ENCODE data around the gene OR1F1. TPM values are rescaled to one million over a fixed set of nuclear protein-coding genes. Genes with fewer than 3 reads are reported as not detected.

Gene OR1F1
- total RNA-seq, 2 experiments from 2014 or later = not detected

GRCh38 chr16:3223913-3224515 lies 36.0 kb downstream of the OR1F1 start:
- DNase-seq (no peak), ATAC-seq (ENCODE audit: poor library complexity) (no peak)
- Mint-ChIP-seq H3K4me3 (no peak overlapping the region), H3K9me3 (peaks cover 26% of the 10 kb centered on the region), H3K27ac (no peak overlapping the region), H3K36me3 (ENCODE audit: low read depth) (peaks cover 74% of the 10 kb centered on the region), H3K27me3 (no peaks in the 10 kb centered on the region), H3K4me1 (ENCODE audit: low read depth) (no peaks in the 10 kb centered on the region)
- Histone ChIP-seq H3K36me3 (ENCODE audit: insufficient read depth, low read length) (peaks cover 49% of the 10 kb centered on the region), H3K27ac (ENCODE audit: low read depth in 1 of 2, low read length in 2 of 2) (no peak overlapping the region), H3K27me3 (ENCODE audit: control insufficient read depth in 1 of 2, insufficient read depth in 2 of 2, low read length in 2 of 2) (no peaks in the 10 kb centered on the region), H3K9me3 (ENCODE audit: control insufficient read depth in 1 of 2, insufficient read depth in 1 of 2, low read length in 2 of 2) (peaks cover 56 to 70% of the 10 kb centered on the region in 2 experiments), H3K4me3 (ENCODE audit: low read length) (no peak overlapping the region), H3K4me1 (ENCODE audit: insufficient read depth, low read length) (no peaks in the 10 kb centered on the region)
- ChIA-PET POLR2A (interaction anchor here (1.0 to 1.4 kb wide), 3 partner anchors 9 to 66 kb away, joined by 3 read pairs; partner anchors contain the start of gene ZNF263), CTCF (no interaction called here)
- TF ChIP-seq, protein P1, sequence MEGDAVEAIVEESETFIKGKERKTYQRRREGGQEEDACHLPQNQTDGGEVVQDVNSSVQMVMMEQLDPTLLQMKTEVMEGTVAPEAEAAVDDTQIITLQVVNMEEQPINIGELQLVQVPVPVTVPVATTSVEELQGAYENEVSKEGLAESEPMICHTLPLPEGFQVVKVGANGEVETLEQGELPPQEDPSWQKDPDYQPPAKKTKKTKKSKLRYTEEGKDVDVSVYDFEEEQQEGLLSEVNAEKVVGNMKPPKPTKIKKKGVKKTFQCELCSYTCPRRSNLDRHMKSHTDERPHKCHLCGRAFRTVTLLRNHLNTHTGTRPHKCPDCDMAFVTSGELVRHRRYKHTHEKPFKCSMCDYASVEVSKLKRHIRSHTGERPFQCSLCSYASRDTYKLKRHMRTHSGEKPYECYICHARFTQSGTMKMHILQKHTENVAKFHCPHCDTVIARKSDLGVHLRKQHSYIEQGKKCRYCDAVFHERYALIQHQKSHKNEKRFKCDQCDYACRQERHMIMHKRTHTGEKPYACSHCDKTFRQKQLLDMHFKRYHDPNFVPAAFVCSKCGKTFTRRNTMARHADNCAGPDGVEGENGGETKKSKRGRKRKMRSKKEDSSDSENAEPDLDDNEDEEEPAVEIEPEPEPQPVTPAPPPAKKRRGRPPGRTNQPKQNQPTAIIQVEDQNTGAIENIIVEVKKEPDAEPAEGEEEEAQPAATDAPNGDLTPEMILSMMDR (IDR thresholded peaks at IDR 0.05) = no peak
- intact Hi-C loops (cut with DNase I, micrococcal nuclease) = loop anchor here in 1 of 2 experiments (5.0 kb wide), 1 partner anchor 158 kb away; no protein-coding TSS in a partner anchor

DNA sequence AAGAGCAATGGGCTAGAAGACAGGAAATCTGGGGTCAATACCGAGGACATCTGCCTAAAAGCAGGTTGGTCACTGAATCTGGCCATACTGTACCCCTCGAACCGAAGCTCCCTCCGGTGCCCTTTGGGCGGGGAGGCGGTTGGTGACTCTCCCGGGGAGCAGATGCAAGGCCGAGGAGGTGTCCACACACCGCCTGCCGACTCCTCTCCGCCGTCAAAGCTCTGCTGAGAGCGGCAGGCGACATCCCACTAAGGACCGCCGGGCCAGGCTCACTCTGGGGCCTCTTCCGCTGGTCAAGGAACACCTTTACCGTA lies 46.5 kb downstream of the OR1F1 start:
- peak overlapping the region; percentile 94 for H3K27ac Mint-ChIP-seq
- ChIA-PET CTCF (interaction anchor here (1.1 to 1.5 kb wide), 2 partner anchors 70 to 223 kb away, joined by 3 to 5 read pairs; no protein-coding TSS in a partner anchor), POLR2A (interaction anchor here (0.5 to 3.7 kb wide), 14 partner anchors 9 to 167 kb away, joined by 3 to 20 read pairs (median 4); partner anchors contain the start of genes OR1F1, ZNF174, ZNF263 and ZSCAN32)
- peaks cover 50% of the 10 kb centered on the region for H3K4me1 Mint-ChIP-seq (ENCODE audit: low read depth)
- H3K36me3 Mint-ChIP-seq (ENCODE audit: low read depth) = peaks cover 71% of the 10 kb centered on the region
- TF ChIP-seq, protein P1 (IDR thresholded peaks at IDR 0.05) = no peak
- Histone ChIP-seq H3K27ac (ENCODE audit: low read depth in 1 of 2, low read length in 2 of 2) (peak overlapping the region; percentile 88 to 97), H3K36me3 (ENCODE audit: insufficient read depth, low read length) (peaks cover 42% of the 10 kb centered on the region), H3K4me1 (ENCODE audit: insufficient read depth, low read length) (peaks cover 27% of the 10 kb centered on the region), H3K9me3 (ENCODE audit: control insufficient read depth in 1 of 2, insufficient read depth in 1 of 2, low read length in 2 of 2) (peaks cover 14% of the 10 kb centered on the region in 2 experiments), H3K4me3 (ENCODE audit: low read length) (peak overlapping the region; percentile 98), H3K27me3 (ENCODE audit: control insufficient read depth in 1 of 2, insufficient read depth in 2 of 2, low read length in 2 of 2) (no peaks in the 10 kb centered on the region)
- ATAC-seq (ENCODE audit: poor library complexity) (no peak), DNase-seq (no peak)
- intact Hi-C loops (cut with DNase I, micrococcal nuclease) = loop anchor here (2.0 to 5.0 kb wide), 2 partner anchors 30 to 47 kb away; partner anchors contain the start of gene OR1F1 (in 1 of the 2)
- no peaks in the 10 kb centered on the region for H3K27me3 Mint-ChIP-seq
- H3K9me3 Mint-ChIP-seq = peaks cover 8% of the 10 kb centered on the region
- H3K4me3 Mint-ChIP-seq = peak overlapping the region; percentile 94

- H3K36me3 Mint-ChIP-seq (ENCODE audit: low read depth) = peaks cover 66% of the 10 kb centered on the region
- intact Hi-C loops (cut with DNase I, micrococcal nuclease) = loop anchor here (1.0 to 5.0 kb wide), 5 partner anchors 20 to 48 kb away; partner anchors contain the start of gene OR1F1 (in 1 of the 2)
Observed at GRCh38 chr16:3234857-3235561, 47.0 kb downstream of the OR1F1 start, which contains the start of gene ZNF200. Gene ZNF200, minus strand, starts transcription at chr16:3235158. Its CDS starts 1,403 bp downstream, at chr16:3233755.

More at GRCh38 chr16:3234857-3235561, 47.0 kb downstream of the OR1F1 start, which contains the start of gene ZNF200:
- H3K27ac ChIP-seq (ENCODE audit: low read depth in 1 of 2, low read length in 2 of 2) = peak within 1 kb of the TSS; percentile 88 to 97
- no peaks in the 10 kb centered on the region for H3K27me3 ChIP-seq (ENCODE audit: control insufficient read depth in 1 of 2, insufficient read depth in 2 of 2, low read length in 2 of 2)
- peaks cover 37% of the 10 kb centered on the region for H3K36me3 ChIP-seq (ENCODE audit: insufficient read depth, low read length)
- ChIA-PET CTCF (interaction anchor here (1.1 to 1.5 kb wide), 2 partner anchors 70 to 223 kb away, joined by 3 to 5 read pairs; no protein-coding TSS in a partner anchor), POLR2A (interaction anchor here (0.5 to 3.7 kb wide), 15 partner anchors 9 to 166 kb away, joined by 3 to 20 read pairs (median 5); partner anchors contain the start of genes OR1F1, ZNF174, ZNF213 and ZNF263)
- ATAC-seq (ENCODE audit: poor library complexity) (peak; percentile 89), DNase-seq (peak; percentile 86 to 97 (median 90))
- H3K4me3 ChIP-seq (ENCODE audit: low read length) = peak within 1 kb of the TSS; percentile 98
- Mint-ChIP-seq H3K27ac (peak within 1 kb of the TSS; percentile 94), H3K27me3 (peaks cover 1% of the 10 kb centered on the region), H3K4me1 (ENCODE audit: low read depth) (peaks cover 50% of the 10 kb centered on the region), H3K4me3 (peak within 1 kb of the TSS; percentile 94), H3K9me3 (peaks cover 7% of the 10 kb centered on the region)
- H3K4me1 ChIP-seq (ENCODE audit: insufficient read depth, low read length) = peaks cover 27% of the 10 kb centered on the region
- TF ChIP-seq, protein P1 (IDR thresholded peaks at IDR 0.05) = no peak
- H3K9me3 ChIP-seq (ENCODE audit: control insufficient read depth in 1 of 2, insufficient read depth in 1 of 2, low read length in 2 of 2) = peaks cover 10 to 12% of the 10 kb centered on the region in 2 experiments

All from CD4-positive, alpha-beta T cell (primary cell).